ENCODE measurements around the gene CCDC106.

The CCDC106 gene

DNA sequence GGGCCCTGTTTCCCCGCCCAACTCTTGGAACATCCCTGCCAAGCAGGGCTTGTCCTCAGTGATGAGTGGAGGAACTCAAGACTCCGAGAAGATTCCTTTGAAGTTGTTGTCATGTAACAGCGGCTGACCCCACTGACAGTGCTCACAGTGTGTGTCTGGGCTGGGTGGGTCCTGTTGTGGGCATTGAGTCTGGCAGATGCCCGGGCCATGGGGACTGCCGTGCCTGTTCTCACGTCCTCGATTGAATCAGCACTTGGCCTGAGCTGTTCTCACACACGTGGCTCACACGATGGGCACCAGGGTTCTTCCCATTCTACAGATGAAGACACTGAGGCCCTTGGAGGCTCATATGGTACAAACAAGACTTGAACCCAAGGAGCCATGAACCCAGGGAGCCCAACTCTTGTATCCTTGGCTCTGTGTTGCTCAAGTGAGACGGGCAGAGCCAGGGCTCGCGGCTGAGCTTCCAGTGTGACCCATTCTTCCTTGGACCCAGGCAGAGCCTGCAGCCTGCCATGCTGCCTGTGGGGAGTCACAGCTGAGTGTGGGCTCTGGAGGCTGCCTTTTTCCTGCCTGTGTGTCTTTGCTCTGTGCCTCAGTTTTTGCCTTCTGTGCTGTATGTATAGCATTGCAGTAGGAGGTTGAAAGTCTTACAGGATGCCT, 18.5 kb downstream of the CCDC106 start:
- Histone ChIP-seq H2AFZ (no peak overlapping the region), H3K9me3 (ENCODE audit: control insufficient read depth, low read length) (no peaks in the 10 kb centered on the region), H3K36me3 (ENCODE audit: control insufficient read depth, insufficient read depth, low read length) (no peaks in the 10 kb centered on the region), H3K4me1 (peaks cover 5% of the 10 kb centered on the region), H3K27me3 (ENCODE audit: control insufficient read depth, insufficient read depth, low read length) (no peaks in the 10 kb centered on the region), H3K4me2 (ENCODE audit: low read length) (no peak overlapping the region), H3K79me2 (peaks cover 80% of the 10 kb centered on the region), H3K9ac (no peak overlapping the region), H3K27ac (no peak overlapping the region), H3K4me3 (ENCODE audit: low read depth, low read length) (no peak overlapping the region)
- TF ChIP-seq, protein P1, sequence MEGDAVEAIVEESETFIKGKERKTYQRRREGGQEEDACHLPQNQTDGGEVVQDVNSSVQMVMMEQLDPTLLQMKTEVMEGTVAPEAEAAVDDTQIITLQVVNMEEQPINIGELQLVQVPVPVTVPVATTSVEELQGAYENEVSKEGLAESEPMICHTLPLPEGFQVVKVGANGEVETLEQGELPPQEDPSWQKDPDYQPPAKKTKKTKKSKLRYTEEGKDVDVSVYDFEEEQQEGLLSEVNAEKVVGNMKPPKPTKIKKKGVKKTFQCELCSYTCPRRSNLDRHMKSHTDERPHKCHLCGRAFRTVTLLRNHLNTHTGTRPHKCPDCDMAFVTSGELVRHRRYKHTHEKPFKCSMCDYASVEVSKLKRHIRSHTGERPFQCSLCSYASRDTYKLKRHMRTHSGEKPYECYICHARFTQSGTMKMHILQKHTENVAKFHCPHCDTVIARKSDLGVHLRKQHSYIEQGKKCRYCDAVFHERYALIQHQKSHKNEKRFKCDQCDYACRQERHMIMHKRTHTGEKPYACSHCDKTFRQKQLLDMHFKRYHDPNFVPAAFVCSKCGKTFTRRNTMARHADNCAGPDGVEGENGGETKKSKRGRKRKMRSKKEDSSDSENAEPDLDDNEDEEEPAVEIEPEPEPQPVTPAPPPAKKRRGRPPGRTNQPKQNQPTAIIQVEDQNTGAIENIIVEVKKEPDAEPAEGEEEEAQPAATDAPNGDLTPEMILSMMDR (IDR thresholded peaks at IDR 0.05): no peak

DNA sequence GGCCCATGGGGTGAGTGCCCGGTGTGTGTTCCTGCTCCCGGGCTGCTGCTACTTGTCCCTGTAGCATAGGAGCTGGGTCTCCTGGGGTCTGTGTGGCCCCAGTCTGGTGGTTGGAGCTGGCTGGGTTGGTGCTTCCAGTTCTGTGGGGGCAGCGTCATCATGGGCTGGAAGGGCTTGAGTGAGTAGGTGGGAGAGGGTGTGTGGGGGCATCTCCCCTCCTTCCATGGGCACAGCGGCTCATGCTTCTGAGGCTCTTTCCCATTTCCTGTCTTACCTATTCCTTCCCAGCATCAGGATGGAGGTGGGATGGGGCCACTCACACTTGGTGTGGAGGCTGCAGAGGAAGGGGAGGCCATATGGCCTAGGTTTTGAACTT, 19.0 kb downstream of the CCDC106 start:
- Histone ChIP-seq H2AFZ (no peak overlapping the region), H3K9me3 (ENCODE audit: control insufficient read depth, low read length) (no peaks in the 10 kb centered on the region), H3K9ac (no peak overlapping the region), H3K4me2 (ENCODE audit: low read length) (no peak overlapping the region), H3K36me3 (ENCODE audit: control insufficient read depth, insufficient read depth, low read length) (no peaks in the 10 kb centered on the region), H3K27ac (no peak overlapping the region), H3K27me3 (ENCODE audit: control insufficient read depth, insufficient read depth, low read length) (no peaks in the 10 kb centered on the region), H3K4me1 (peaks cover 5% of the 10 kb centered on the region), H3K79me2 (peaks cover 75% of the 10 kb centered on the region), H3K4me3 (ENCODE audit: low read depth, low read length) (no peak overlapping the region)
- TF ChIP-seq, protein P1 (IDR thresholded peaks at IDR 0.05): no peak

DNA sequence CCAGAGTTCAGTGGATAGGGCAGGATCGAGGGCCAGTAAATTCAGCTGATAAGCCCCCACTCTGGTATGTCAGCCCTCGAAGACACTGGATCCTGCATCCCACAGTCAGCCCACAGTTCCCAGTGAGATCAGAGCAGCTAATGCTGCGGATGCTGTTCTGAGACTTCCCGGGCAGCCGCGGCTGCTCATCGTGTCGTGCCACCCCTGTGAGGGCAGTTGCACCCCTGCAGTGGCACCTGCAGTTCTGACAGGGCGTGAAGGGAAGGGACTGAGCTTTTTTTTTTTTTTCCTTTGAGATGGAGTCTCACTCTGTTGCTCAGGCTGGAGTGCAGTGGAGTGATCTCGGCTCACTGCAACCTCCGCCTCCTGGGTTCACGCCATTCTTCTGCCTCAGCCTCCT, 19.5 kb downstream of the CCDC106 start:
- TF ChIP-seq, protein P1 (IDR thresholded peaks at IDR 0.05): no peak
- Histone ChIP-seq H3K27ac (no peak overlapping the region), H3K36me3 (ENCODE audit: control insufficient read depth, insufficient read depth, low read length) (no peaks in the 10 kb centered on the region), H3K79me2 (peaks cover 70% of the 10 kb centered on the region), H3K9me3 (ENCODE audit: control insufficient read depth, low read length) (no peaks in the 10 kb centered on the region), H3K4me3 (ENCODE audit: low read depth, low read length) (no peak overlapping the region), H3K4me2 (ENCODE audit: low read length) (no peak overlapping the region), H3K4me1 (peaks cover 5% of the 10 kb centered on the region), H3K9ac (no peak overlapping the region), H3K27me3 (ENCODE audit: control insufficient read depth, insufficient read depth, low read length) (no peaks in the 10 kb centered on the region), H2AFZ (no peak overlapping the region)

DNA sequence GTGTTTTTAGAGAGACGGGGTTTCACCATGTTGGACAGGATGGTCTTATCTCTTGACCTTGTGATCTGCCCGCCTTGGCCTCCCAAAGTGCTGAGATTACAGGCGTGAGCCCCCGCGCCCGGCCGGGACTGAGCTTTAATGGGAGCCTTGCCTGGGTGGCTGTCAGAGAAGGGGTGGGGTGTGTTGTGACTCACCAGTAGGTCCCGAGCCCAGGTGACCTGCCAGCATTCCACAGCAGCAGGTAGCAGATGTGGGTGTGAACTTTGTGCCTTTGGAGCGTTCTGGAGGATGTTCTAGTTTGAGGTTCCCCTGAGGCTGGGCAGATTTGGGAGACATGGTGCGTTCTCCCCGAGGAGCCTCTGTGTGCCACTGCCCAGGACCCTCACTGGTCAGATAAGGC, 19.9 kb downstream of the CCDC106 start:
- Histone ChIP-seq H3K9ac (no peak overlapping the region), H3K4me3 (ENCODE audit: low read depth, low read length) (no peak overlapping the region), H3K4me1 (peaks cover 5% of the 10 kb centered on the region), H3K27ac (no peak overlapping the region), H3K36me3 (ENCODE audit: control insufficient read depth, insufficient read depth, low read length) (no peaks in the 10 kb centered on the region), H2AFZ (no peak overlapping the region), H3K9me3 (ENCODE audit: control insufficient read depth, low read length) (no peaks in the 10 kb centered on the region), H3K27me3 (ENCODE audit: control insufficient read depth, insufficient read depth, low read length) (no peaks in the 10 kb centered on the region), H3K79me2 (peaks cover 65% of the 10 kb centered on the region), H3K4me2 (ENCODE audit: low read length) (no peak overlapping the region)
- TF ChIP-seq, protein P1 (IDR thresholded peaks at IDR 0.05): no peak
